ENCODE data around the gene RPRD2.

DNA sequence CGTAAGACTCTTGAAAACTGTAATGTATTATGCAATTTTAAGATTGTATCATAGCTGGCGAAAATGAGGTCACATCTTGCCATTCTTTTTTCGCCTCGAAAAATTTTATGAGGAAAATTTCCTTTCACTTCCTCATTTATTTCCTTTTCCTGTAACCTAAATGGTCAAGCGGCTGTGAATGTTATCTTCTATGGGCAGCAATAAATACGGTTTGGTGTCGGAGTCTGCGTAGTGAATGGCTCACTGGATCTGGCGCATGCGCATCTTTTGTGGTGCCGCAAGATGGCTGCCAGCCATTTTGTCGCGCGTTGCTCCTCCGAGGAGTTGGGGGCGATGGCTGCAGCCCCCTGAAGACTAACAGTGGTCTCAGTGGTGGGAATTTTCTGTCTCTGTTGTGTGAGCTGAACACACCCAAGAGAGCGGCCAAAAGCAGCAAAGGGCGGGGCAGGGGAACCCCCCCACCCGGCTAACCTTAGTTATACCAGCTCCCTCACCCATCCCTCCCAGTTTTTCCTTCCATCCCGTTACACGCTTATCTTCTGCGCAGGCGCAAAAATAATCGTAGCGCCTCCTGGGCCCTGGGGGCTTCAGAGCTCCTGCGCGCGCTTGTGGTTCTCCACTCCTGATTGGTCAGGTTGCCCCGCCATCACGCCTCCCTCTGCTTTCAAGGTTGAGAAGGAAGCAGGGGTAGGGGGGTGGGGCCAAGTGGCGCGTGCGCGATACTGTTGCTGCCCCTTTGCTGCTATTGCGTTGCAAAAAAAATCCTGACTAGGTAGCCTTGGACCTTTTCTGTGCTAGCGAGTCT, at the start of gene RPRD2:
- TF ChIP-seq EZH2 (IDR thresholded peaks at IDR 0.05; ENCODE audit: borderline replicate concordance, low read depth, low read length, poor library complexity, severe bottlenecking): no peak
- TF ChIP-seq, protein P1, sequence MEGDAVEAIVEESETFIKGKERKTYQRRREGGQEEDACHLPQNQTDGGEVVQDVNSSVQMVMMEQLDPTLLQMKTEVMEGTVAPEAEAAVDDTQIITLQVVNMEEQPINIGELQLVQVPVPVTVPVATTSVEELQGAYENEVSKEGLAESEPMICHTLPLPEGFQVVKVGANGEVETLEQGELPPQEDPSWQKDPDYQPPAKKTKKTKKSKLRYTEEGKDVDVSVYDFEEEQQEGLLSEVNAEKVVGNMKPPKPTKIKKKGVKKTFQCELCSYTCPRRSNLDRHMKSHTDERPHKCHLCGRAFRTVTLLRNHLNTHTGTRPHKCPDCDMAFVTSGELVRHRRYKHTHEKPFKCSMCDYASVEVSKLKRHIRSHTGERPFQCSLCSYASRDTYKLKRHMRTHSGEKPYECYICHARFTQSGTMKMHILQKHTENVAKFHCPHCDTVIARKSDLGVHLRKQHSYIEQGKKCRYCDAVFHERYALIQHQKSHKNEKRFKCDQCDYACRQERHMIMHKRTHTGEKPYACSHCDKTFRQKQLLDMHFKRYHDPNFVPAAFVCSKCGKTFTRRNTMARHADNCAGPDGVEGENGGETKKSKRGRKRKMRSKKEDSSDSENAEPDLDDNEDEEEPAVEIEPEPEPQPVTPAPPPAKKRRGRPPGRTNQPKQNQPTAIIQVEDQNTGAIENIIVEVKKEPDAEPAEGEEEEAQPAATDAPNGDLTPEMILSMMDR (conservative IDR thresholded peaks at IDR 0.05; ENCODE audit: low read depth, low read length): no peak

Data from A673 (cell line).